ENCODE results near the gene COL6A3.

- TF ChIP-seq CTCF (IDR thresholded peaks at IDR 0.05) (no peak), EP300 (IDR thresholded peaks at IDR 0.05) (no peak)
Observed at GRCh38 chr2:237445611-237446337, 31.8 kb upstream of the COL6A3 start.

Data from sigmoid colon (tissue), 4 donors.